ENCODE results near the gene TRPM5. TPM values are rescaled to one million over a fixed set of nuclear protein-coding genes. Genes with fewer than 3 reads are reported as not detected.

The TRPM5 gene
- total and polyA plus RNA-seq, 2 experiments from 2014 or later, result not detected

DNA sequence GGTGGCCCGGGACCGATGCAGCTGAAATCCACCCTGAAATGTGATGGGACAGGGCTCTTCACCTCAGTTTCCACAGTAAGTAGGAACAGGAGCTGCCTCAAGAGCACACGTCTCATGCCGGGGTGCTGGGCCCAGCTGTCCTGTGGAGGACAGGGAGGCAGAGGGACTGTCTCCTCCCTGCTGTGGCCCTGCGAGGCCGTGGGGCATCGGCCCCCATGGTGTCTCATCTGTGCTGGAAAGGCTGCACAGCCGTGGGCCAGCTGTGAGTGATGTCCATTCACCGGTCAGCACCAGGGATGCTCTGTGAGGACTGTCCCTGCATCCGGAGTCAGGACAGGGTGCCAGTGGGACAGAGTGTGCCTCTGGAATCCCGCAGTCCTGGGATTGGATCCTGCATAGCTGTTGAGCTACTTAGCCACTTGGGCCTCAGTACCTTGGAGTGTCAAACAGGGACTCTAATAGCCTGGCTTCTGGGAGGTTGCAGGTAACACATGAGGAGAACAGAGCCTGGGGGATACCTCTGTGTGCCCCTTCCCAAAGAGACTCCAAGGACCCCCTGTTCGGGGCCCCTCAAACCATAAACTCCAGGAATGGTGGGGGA is 16.5 kb downstream of the TRPM5 start:
- Histone ChIP-seq H2AFZ (no peak overlapping the region), H3F3A (replicated peaks; ENCODE audit: low read depth) (no peaks in the 10 kb centered on the region), H3K9me2 (ENCODE audit: insufficient read depth) (0 out of 2 replicates have a peak, but pooled peaks cover 5% of the 10 kb centered on the region), H3K4me3 (no peak overlapping the region), H4K20me1 (replicated peaks; ENCODE audit: insufficient read depth) (no peaks in the 10 kb centered on the region), H3K4me2 (no peak overlapping the region), H3K79me2 (replicated peaks; ENCODE audit: insufficient read depth) (no peaks in the 10 kb centered on the region), H3K36me3 (ENCODE audit: insufficient read depth) (no peaks in the 10 kb centered on the region), H3K27me3 (ENCODE audit: insufficient read depth) (no peaks in the 10 kb centered on the region), H3K27ac (ENCODE audit: low read depth) (no peak overlapping the region), H3K4me1 (ENCODE audit: insufficient read depth) (no peaks in the 10 kb centered on the region)
- Mint-ChIP-seq H3K4me1 (no peaks in the 10 kb centered on the region), H3K4me3 (no peak overlapping the region), H3K27me3 (ENCODE audit: insufficient read depth, low read depth, poor library complexity) (peaks cover 5% of the 10 kb centered on the region), H3K36me3 (ENCODE audit: low read depth) (no peaks in the 10 kb centered on the region), H3K9me3 (peaks cover 3% of the 10 kb centered on the region; the same call in 1 of the 3 replicates), H3K27ac (no peak overlapping the region)
- ATAC-seq (peak; percentile 30; the same call in 2 of the 3 replicates), DNase-seq (ENCODE audit: low spot score) (no peak)
- TF ChIP-seq EZH2phosphoT487 (IDR thresholded peaks at IDR 0.05; ENCODE audit: unreplicated experiment) (no peak), NANOG (IDR thresholded peaks at IDR 0.05; ENCODE audit: borderline replicate concordance) (no peak)
- TF ChIP-seq, protein P1, sequence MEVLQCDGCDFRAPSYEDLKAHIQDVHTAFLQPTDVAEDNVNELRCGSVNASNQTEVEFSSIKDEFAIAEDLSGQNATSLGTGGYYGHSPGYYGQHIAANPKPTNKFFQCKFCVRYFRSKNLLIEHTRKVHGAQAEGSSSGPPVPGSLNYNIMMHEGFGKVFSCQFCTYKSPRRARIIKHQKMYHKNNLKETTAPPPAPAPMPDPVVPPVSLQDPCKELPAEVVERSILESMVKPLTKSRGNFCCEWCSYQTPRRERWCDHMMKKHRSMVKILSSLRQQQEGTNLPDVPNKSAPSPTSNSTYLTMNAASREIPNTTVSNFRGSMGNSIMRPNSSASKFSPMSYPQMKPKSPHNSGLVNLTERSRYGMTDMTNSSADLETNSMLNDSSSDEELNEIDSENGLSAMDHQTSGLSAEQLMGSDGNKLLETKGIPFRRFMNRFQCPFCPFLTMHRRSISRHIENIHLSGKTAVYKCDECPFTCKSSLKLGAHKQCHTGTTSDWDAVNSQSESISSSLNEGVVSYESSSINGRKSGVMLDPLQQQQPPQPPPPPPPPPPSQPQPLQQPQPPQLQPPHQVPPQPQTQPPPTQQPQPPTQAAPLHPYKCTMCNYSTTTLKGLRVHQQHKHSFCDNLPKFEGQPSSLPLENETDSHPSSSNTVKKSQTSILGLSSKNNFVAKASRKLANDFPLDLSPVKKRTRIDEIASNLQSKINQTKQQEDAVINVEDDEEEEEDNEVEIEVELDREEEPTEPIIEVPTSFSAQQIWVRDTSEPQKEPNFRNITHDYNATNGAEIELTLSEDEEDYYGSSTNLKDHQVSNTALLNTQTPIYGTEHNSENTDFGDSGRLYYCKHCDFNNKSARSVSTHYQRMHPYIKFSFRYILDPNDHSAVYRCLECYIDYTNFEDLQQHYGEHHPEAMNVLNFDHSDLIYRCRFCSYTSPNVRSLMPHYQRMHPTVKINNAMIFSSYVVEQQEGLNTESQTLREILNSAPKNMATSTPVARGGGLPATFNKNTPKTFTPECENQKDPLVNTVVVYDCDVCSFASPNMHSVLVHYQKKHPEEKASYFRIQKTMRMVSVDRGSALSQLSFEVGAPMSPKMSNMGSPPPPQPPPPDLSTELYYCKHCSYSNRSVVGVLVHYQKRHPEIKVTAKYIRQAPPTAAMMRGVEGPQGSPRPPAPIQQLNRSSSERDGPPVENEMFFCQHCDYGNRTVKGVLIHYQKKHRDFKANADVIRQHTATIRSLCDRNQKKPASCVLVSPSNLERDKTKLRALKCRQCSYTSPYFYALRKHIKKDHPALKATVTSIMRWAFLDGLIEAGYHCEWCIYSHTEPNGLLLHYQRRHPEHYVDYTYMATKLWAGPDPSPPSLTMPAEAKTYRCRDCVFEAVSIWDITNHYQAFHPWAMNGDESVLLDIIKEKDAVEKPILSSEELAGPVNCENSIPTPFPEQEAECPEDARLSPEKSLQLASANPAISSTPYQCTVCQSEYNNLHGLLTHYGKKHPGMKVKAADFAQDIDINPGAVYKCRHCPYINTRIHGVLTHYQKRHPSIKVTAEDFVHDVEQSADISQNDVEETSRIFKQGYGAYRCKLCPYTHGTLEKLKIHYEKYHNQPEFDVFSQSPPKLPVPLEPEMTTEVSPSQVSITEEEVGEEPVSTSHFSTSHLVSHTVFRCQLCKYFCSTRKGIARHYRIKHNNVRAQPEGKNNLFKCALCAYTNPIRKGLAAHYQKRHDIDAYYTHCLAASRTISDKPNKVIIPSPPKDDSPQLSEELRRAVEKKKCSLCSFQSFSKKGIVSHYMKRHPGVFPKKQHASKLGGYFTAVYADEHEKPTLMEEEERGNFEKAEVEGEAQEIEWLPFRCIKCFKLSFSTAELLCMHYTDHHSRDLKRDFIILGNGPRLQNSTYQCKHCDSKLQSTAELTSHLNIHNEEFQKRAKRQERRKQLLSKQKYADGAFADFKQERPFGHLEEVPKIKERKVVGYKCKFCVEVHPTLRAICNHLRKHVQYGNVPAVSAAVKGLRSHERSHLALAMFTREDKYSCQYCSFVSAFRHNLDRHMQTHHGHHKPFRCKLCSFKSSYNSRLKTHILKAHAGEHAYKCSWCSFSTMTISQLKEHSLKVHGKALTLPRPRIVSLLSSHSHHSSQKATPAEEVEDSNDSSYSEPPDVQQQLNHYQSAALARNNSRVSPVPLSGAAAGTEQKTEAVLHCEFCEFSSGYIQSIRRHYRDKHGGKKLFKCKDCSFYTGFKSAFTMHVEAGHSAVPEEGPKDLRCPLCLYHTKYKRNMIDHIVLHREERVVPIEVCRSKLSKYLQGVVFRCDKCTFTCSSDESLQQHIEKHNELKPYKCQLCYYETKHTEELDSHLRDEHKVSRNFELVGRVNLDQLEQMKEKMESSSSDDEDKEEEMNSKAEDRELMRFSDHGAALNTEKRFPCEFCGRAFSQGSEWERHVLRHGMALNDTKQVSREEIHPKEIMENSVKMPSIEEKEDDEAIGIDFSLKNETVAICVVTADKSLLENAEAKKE (CRISPR knock-in tag; IDR thresholded peaks at IDR 0.05), result no peak
- TF ChIP-seq, protein P2, sequence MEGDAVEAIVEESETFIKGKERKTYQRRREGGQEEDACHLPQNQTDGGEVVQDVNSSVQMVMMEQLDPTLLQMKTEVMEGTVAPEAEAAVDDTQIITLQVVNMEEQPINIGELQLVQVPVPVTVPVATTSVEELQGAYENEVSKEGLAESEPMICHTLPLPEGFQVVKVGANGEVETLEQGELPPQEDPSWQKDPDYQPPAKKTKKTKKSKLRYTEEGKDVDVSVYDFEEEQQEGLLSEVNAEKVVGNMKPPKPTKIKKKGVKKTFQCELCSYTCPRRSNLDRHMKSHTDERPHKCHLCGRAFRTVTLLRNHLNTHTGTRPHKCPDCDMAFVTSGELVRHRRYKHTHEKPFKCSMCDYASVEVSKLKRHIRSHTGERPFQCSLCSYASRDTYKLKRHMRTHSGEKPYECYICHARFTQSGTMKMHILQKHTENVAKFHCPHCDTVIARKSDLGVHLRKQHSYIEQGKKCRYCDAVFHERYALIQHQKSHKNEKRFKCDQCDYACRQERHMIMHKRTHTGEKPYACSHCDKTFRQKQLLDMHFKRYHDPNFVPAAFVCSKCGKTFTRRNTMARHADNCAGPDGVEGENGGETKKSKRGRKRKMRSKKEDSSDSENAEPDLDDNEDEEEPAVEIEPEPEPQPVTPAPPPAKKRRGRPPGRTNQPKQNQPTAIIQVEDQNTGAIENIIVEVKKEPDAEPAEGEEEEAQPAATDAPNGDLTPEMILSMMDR (conservative IDR thresholded peaks at IDR 0.05; ENCODE audit: low read depth in 2 of 2), result no peak

Measured in GM23338 (cell line).